Common myeloid progenitor, CD34-positive (primary cell): ENCODE measurements around the gene NCBP1.

ENCODE experiments used
- CTCF ChIA-PET: fragments of 350-600 bp; sonication (Branson Sonifier 250); formaldehyde crosslinking; loops from one replicate; lab custom pipeline; 2021; ENCODE audit warnings: antibody characterized with exemption; lab: Charles Lee
- POLR2A ChIA-PET: fragments of 350-600 bp; sonication (Branson Sonifier 250); formaldehyde crosslinking; loops from one replicate; lab custom pipeline; 2021; ENCODE audit warnings: antibody characterized with exemption; lab: Charles Lee
- DNase-seq, 3 donors: peaks; one replicate each; pipeline versions ENCODE4 v3.0.0 to v3.0.0-alpha.2; 2013
- H3K27ac ChIP-seq, 2 experiments: 1 replicate in 1 of 2; 2 replicates in 1 of 2; pipeline ENCODE4 v1.7.0; 2013; ENCODE audit warnings: inconsistent platforms in 2 of 2, low read length in 2 of 2, mild to moderate bottlenecking in 2 of 2, low read depth in 1 of 2, moderate library complexity in 1 of 2; ENCODE audit not compliant: severe bottlenecking in 2 of 2, insufficient read depth in 1 of 2, poor library complexity in 1 of 2
- H3K27me3 ChIP-seq, 5 experiments: replicated peaks in 2 of 5; 1 replicate in 3 of 5; 2 replicates in 2 of 5; pipeline versions ENCODE4 v1.6.1 to v1.7.0; 2013; ENCODE audit warnings: low read length in 4 of 5, mild to moderate bottlenecking in 2 of 5, moderate library complexity in 2 of 5, inconsistent platforms in 1 of 5; ENCODE audit not compliant: insufficient read depth in 5 of 5, control insufficient read depth in 4 of 5
- H3K36me3 ChIP-seq, 4 experiments: 1 replicate in 2 of 4; 2 replicates in 2 of 4; pipeline versions ENCODE4 v1.6.1 to v1.7.0; 2013; ENCODE audit warnings: low read length in 3 of 4, control low read depth in 1 of 4, mild to moderate bottlenecking in 1 of 4; ENCODE audit not compliant: control insufficient read depth in 4 of 4, insufficient read depth in 4 of 4
- H3K4me1 ChIP-seq, 4 experiments: 1 replicate in 3 of 4; 2 replicates in 1 of 4; pipeline versions ENCODE4 v1.6.1 to v1.7.1; 2013; ENCODE audit warnings: low read length in 3 of 4, mild to moderate bottlenecking in 3 of 4, control low read depth in 1 of 4, inconsistent platforms in 1 of 4, moderate library complexity in 1 of 4; ENCODE audit not compliant: control insufficient read depth in 4 of 4, insufficient read depth in 4 of 4; ENCODE audit errors: control extremely low read depth in 1 of 4
- H3K4me3 ChIP-seq, 7 experiments: 1 replicate in 4 of 7; 2 replicates in 3 of 7; pipeline versions ENCODE4 v1.5.1 to v1.7.0; 2013; ENCODE audit warnings: mild to moderate bottlenecking in 7 of 7, low read length in 6 of 7, moderate library complexity in 6 of 7, inconsistent platforms in 2 of 7, low read depth in 2 of 7, control low read depth in 1 of 7; ENCODE audit not compliant: insufficient read depth in 4 of 7, control insufficient read depth in 1 of 7; ENCODE audit errors: extremely low read depth in 1 of 7
- H3K9me3 ChIP-seq, 5 experiments: 1 replicate in 4 of 5; 2 replicates in 1 of 5; pipeline versions ENCODE4 v1.6.1 to v1.7.1; 2013; ENCODE audit warnings: low read length in 4 of 5, mild to moderate bottlenecking in 2 of 5, inconsistent platforms in 1 of 5, low read depth in 1 of 5, moderate library complexity in 1 of 5; ENCODE audit not compliant: control insufficient read depth in 4 of 5, insufficient read depth in 2 of 5; ENCODE audit errors: control extremely low read depth in 1 of 5
- WGBS: methylation state at CpG from one replicate; pipeline ENCODE4 v1.1.5; 2013; ENCODE audit not compliant: insufficient coverage; 5-methylcytosine and 5-hydroxymethylcytosine counted together

Gene NCBP1

DNA sequence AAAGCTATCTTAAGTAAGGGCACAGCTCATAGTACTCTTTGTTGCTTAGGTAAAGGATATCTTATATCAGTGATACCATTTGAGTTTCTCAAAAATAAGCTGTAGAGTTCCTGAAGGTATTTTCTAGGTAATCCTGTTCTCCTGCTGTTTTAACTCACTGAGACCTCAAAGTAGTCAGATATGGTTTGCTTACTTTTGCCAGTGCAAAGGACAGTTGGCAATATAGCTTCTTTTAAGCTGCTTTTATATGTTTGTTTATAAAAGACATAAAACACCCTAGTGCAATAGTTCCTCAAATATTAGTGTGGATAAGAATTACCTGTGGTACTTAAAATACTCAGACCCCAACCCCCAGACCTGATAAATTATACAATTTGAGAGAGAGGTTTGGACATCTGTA, 12.1 kb downstream of the NCBP1 start:
- Histone ChIP-seq H3K36me3 (peaks cover 19 to 72% (median 48%) of the 10 kb centered on the region in 4 experiments), H3K9me3 (no peaks in the 10 kb centered on the region), H3K4me3 (no peak overlapping the region), H3K27ac (no peak overlapping the region), H3K4me1 (no peaks in the 10 kb centered on the region), H3K27me3 (no peaks in the 10 kb centered on the region)
- ChIA-PET POLR2A (no interaction called here), CTCF (interaction anchor here (1.0 to 1.6 kb wide), 5 partner anchors 9 to 30 kb away, joined by 3 to 4 read pairs (median 4); no protein-coding TSS in a partner anchor)
- DNase-seq, result no peak

DNA sequence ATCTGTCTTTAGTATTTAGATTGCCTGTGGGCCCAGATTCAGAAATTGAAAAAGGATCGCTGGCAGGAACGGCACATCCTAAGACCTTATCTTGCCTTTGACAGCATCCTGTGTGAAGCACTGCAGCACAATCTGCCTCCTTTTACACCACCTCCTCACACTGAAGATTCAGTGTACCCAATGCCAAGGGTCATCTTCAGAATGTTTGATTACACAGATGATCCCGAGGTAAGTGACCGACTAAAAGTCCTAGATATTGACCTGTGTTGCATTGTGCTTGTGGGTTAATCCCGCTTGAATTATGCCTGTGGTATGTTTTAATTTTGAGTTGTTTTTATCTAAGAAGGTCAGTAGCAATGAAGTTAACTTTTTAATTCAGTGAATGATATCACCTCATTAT, 14.4 kb downstream of the NCBP1 start:
- CTCF ChIA-PET, result interaction anchor here (1.7 kb wide), 1 partner anchor 9 kb away, joined by 14 read pairs; no protein-coding TSS in a partner anchor
- no peaks in the 10 kb centered on the region for H3K4me1 ChIP-seq
- WGBS, result 100% methylated on average over 2 of the region's 5 CpGs
- no peak overlapping the region for H3K4me3 ChIP-seq
- H3K9me3 ChIP-seq, result no peaks in the 10 kb centered on the region
- H3K36me3 ChIP-seq, result peaks cover 19 to 61% (median 46%) of the 10 kb centered on the region in 4 experiments
- H3K27ac ChIP-seq, result no peak overlapping the region
- no peak for DNase-seq
- POLR2A ChIA-PET, result no interaction called here
- no peaks in the 10 kb centered on the region for H3K27me3 ChIP-seq

DNA sequence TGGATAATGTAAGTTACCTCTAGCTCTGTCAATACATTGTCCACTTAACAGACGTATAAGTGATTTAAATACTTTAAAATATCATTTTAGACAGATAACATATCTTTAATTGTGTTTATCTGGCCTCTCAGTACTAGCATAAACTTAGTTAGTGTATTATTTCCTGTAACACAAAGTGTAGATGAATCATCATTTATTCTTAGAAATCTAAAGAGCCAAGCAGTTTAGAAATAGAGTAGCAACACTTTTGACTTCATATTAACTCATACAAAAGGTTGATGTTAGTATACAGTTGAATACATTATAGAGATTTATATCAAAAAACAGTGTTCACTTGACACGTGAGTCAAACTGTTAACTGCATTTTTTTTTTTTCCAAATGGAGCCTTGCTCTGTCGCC, 18.0 kb downstream of the NCBP1 start:
- H3K4me3 ChIP-seq, result no peak overlapping the region
- ChIA-PET POLR2A (interaction anchor here (0.6 kb wide), 1 partner anchor 27 kb away, joined by 5 read pairs; no protein-coding TSS in a partner anchor), CTCF (no interaction called here)
- H3K9me3 ChIP-seq, result no peaks in the 10 kb centered on the region
- DNase-seq, result no peak
- H3K27ac ChIP-seq, result no peak overlapping the region
- H3K27me3 ChIP-seq, result no peaks in the 10 kb centered on the region
- H3K4me1 ChIP-seq, result no peaks in the 10 kb centered on the region
- 90% methylated on average over 2 of the region's 3 CpGs for WGBS
- peaks cover 14 to 66% (median 47%) of the 10 kb centered on the region in 4 experiments for H3K36me3 ChIP-seq

DNA sequence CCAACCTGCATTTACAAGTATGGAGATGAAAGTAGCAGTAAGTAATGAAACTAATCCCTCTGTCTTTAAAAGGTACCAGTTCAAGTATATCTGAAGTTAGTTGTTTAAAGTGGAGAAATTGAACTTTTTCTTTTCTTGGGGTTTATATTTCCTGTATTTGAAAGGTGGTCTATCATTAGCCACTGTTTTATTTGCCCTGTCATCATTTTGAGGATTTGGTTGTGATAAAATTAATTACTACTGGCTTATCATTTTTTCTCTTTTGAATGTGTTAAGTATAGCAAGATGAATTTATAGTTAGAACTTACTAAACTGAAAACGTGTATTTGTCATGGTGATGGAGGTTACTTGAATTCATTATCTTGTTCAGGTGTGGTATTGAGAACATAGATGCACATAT, 25.1 kb downstream of the NCBP1 start:
- no peaks in the 10 kb centered on the region for H3K9me3 ChIP-seq
- no peak overlapping the region for H3K4me3 ChIP-seq
- H3K36me3 ChIP-seq, result peaks cover 28 to 93% (median 61%) of the 10 kb centered on the region in 4 experiments
- no peaks in the 10 kb centered on the region for H3K27me3 ChIP-seq
- ChIA-PET POLR2A (no interaction called here), CTCF (no interaction called here)
- H3K27ac ChIP-seq, result no peak overlapping the region
- WGBS, result no CpG with 5 or more reads among the region's 1 CpG
- DNase-seq, result no peak
- peaks cover 0 to 5% (median 1%) of the 10 kb centered on the region in 4 experiments for H3K4me1 ChIP-seq

DNA sequence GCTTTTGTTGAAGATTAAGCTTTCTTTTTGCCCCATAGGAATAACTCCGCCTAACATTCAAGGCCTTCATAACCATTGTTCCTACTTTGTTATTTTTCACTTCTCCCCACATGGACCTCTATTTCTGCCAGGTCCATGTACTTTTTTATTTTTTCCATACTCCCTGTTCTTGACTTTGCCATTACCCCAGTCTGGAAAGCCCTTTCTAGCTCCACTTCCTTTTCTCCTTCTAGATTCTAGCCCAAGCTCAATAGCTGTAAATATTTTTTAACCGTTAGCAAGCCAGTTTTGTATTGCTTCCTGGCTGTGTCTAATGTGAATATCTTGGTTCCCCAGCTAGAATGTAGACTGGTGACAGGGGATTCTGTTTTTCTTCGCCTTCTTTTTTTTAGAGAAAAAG, 26.1 kb downstream of the NCBP1 start:
- Histone ChIP-seq H3K4me3 (no peak overlapping the region), H3K27ac (no peak overlapping the region), H3K27me3 (no peaks in the 10 kb centered on the region), H3K4me1 (peaks cover 0 to 5% (median 1%) of the 10 kb centered on the region in 4 experiments), H3K9me3 (no peaks in the 10 kb centered on the region), H3K36me3 (peaks cover 30 to 93% (median 64%) of the 10 kb centered on the region in 4 experiments)
- CTCF ChIA-PET, result interaction anchor here (0.8 to 1.1 kb wide), 4 partner anchors 11 to 191 kb away, joined by 3 read pairs; no protein-coding TSS in a partner anchor
- POLR2A ChIA-PET, result no interaction called here
- DNase-seq, result no peak
- WGBS, result 95% methylated on average over 3 of the region's 3 CpGs

- ChIA-PET POLR2A (no interaction called here), CTCF (interaction anchor here (0.7 to 1.1 kb wide), 5 partner anchors 12 to 192 kb away, joined by 3 read pairs; no protein-coding TSS in a partner anchor)
- H3K27ac ChIP-seq, result no peak overlapping the region
- H3K9me3 ChIP-seq, result no peaks in the 10 kb centered on the region
- peaks cover 32 to 93% (median 67%) of the 10 kb centered on the region in 4 experiments for H3K36me3 ChIP-seq
- 50% methylated on average over 4 of the region's 5 CpGs for WGBS
- H3K4me1 ChIP-seq, result peaks cover 0 to 5% (median 1%) of the 10 kb centered on the region in 4 experiments
- H3K27me3 ChIP-seq, result no peaks in the 10 kb centered on the region
- H3K4me3 ChIP-seq, result no peak overlapping the region
- DNase-seq, result peak; percentile 25 to 46 (median 42)
These were observed 26.7 kb downstream of the NCBP1 start for GRCh38 chr9:97660340-97660739.

DNA sequence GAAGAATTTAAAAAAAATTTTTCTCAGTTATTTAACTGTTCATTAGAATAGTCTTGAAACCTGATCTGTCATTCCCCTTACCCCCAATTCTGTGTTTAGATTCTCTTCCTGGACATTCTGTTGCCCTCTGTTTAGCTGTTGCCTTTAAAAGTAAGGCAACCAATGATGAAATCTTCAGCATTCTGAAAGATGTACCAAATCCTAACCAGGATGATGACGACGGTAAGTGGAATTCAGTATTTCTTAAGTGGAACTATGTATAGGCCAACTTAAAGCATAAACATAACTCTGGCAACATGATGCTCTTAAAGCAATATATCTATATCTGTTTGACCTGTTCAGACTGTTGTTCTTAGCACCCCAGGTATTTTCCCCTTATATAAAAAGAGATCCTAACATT, 27.2 kb downstream of the NCBP1 start:
- no peak overlapping the region for H3K27ac ChIP-seq
- no peak overlapping the region for H3K4me3 ChIP-seq
- no CpG with 5 or more reads among the region's 2 CpGs for WGBS
- no peaks in the 10 kb centered on the region for H3K9me3 ChIP-seq
- no peaks in the 10 kb centered on the region for H3K27me3 ChIP-seq
- ChIA-PET POLR2A (no interaction called here), CTCF (interaction anchor here (0.7 to 1.1 kb wide), 3 partner anchors 34 to 193 kb away, joined by 3 read pairs; no protein-coding TSS in a partner anchor)
- H3K4me1 ChIP-seq, result peaks cover 0 to 5% (median 1%) of the 10 kb centered on the region in 4 experiments
- DNase-seq, result no peak
- H3K36me3 ChIP-seq, result peaks cover 34 to 92% (median 67%) of the 10 kb centered on the region in 4 experiments
